Stimulated activated CD8-positive, alpha-beta memory T cell treated with anti-CD3 and anti-CD28 coated beads, Interleukin-4, amount 100 ng/mL, for 48 hours (primary cell): Measurements from ENCODE around the gene WDR44.
"Not testable (repeated sequence)": the region's sequence is repeated elsewhere in the genome, so short reads cannot be mapped to it uniquely, and the experiment has no call there.

ENCODE experiments used
- DNase-seq: peaks from one replicate; pipeline ENCODE4 v3.0.0-alpha.2; 2020

Gene WDR44, protein sequence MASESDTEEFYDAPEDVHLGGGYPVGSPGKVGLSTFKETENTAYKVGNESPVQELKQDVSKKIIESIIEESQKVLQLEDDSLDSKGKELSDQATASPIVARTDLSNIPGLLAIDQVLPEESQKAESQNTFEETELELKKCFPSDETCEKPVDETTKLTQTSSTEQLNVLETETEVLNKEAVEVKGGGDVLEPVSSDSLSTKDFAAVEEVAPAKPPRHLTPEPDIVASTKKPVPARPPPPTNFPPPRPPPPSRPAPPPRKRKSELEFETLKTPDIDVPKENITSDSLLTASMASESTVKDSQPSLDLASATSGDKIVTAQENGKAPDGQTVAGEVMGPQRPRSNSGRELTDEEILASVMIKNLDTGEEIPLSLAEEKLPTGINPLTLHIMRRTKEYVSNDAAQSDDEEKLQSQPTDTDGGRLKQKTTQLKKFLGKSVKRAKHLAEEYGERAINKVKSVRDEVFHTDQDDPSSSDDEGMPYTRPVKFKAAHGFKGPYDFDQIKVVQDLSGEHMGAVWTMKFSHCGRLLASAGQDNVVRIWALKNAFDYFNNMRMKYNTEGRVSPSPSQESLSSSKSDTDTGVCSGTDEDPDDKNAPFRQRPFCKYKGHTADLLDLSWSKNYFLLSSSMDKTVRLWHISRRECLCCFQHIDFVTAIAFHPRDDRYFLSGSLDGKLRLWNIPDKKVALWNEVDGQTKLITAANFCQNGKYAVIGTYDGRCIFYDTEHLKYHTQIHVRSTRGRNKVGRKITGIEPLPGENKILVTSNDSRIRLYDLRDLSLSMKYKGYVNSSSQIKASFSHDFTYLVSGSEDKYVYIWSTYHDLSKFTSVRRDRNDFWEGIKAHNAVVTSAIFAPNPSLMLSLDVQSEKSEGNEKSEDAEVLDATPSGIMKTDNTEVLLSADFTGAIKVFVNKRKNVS

DNA sequence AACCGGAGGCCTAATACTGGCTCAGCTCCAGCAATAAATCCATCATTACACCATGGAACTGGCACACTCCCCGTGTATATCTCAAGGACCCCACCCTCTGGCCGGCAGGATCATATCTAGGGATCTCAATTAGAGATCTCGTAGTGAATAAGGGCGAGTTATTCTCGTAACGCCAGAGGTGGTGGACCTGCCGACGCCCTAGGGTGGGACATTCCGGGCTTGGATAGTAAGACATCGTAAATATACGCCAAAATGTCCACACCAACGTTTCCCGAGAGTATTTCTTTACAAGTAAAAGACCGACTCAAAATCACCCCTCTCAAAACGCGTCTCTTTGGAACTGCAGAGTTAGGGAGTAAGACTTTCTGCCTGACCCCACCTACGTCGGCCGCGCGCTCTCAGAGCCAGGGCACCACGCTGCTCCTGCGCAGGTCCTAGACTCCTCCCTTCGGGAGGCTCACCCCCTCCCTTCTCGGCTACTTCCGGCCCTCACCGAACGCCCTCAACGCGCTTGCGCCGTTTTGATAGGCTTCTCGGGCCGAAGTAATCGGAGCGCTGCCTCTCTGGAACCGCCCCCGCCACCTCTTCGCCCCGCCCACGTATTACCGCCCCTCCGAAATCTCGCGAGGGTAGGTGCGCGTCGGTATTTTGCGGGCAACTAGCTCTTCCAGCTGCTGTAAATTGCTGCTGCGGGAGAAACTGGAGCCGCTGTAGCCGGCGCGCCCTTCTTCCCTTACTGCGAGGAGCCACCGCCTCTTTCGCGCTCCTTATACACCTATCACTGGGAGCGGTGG lies at the start of gene WDR44:
Gene WDR44, plus strand, starts transcription at position 643 of the 794 bp plus-strand sequence. CDS start 398 bp downstream, outside the sequence.
- DNase-seq = peak; percentile 93

DNA sequence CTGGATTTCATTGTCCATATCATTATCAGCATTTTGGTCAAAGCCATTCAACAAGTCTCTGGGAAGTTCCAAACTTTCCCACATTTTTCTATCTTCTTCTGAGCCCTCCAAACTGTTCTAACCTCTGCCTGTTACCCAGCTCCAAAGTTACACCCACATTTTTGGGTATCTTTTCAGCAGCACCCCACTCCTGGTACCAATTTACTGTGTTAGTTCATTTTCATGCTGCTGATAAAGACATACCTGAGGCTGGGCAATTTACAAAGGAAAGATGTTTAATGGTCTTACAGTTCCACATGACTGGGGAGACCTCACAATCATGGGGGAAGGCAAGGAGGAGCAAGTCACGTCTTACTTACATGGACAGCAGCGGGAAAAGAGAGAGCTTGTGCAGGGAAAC lies 40.1 kb upstream of the WDR44 start:
- not testable (repeated sequence) for DNase-seq

DNA sequence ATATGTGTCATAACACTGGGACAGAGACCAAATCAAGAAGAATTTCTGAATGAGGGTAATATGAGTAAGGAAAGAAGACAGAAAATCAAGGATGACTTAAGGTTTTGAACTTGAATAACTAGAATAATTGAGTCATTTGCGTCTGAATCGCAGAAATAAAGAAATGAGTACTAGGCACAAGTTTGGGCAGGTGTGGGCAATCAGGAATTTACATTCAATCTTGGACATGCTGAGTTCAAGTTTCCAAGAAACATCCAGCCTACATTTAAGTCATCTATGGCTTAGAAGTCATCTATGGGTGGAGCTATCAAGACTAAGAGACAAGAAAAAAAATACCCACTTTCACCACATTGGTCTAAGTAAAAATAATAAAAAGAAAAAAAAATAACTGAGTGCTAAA lies 30.4 kb upstream of the WDR44 start:
- DNase-seq = no peak

DNA sequence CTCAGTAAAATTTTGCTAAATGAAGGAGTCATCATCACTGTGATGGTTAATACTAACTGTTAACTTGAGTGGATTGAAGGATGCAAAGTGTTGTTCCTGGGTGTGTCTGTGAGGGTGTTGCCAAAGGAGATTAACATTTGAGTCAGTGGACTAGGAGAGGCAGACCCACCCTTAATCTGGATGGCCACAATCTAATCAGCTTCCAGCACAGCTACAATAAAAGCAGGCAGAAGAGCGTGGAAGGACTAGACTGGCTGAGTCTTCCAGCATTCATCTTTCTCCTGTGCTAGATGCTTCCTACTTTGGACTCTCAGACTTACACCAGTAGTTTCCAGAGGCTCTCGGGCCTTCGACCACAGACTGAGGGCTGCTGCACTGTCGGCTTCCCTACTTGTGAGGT lies 21.3 kb upstream of the WDR44 start:
- DNase-seq = no peak

DNA sequence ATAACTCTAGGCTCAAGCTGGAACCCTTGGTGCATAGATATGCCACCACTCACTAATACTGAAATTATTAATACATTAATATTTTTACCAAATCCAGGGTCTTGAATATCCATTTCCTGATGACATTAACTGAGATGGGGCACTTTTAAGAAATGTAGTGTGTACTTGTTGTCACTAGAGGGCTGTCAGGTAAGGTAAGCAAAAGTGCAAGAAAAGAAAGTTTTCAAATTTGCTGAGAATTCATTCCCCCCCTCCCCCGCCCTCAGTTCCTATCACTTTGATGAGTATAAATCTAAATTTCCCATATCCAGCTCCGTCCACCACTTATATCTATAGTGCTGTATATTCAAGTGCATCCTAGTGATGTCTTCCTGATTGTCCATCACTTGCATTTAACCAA lies 20.5 kb upstream of the WDR44 start:
- no peak for DNase-seq

DNA sequence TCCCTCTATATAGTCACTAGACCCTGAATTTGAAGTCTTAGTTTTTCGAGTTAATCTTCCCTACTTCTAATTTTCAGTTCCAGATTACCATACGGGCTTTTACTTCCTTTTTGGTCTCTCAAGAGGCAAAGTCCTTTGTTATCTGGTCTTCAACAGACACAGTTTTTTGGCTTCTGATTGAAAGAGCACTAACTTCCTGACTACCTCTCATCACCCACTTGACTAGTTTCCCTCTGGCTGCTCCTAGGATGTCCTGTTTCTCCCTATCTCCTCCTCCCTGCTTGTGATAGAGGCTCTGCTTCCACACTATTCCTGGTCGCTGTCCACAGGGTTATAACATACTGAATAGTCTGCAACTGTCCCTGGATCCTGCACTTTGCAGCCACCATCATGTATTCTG lies 16.7 kb upstream of the WDR44 start:
- no peak for DNase-seq

DNA sequence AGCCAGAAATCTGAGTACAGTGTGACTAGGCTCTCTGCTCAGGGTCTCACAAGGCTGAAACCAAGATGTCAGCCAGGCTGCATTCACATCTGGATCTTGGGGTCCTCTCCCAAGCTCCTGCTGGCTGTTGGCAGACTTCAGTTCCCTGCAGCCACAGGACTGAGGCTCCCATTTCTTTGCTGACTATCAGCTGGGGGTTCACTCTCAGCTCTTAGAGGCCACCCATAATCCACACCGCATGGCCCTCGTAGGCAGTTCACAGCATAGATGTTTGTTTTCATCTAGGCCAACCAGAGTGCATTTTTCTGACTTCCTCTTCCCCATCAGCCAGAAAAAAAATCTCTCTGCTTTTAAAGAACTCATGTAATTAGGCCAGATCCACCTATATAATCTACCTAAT lies 8.2 kb upstream of the WDR44 start:
- no peak for DNase-seq

DNA sequence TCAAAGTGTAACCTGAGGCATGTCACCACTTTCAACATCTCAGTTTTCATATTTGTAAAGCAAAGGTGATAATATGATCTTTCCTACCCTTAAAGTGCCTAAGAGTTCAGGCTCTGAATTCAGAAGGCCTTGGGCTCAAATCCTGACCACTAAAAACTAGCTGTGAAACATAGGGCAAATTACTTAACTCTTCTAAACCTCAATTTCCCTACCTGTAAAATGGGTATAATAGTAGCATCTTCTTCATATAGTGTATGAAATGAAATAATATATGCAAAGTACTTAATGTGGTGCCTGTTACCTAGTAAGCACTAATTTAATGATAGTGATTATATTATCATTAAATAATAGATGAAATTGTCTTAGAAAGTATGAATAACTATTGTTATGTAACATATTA lies 7.0 kb upstream of the WDR44 start:
- DNase-seq = no peak

DNA sequence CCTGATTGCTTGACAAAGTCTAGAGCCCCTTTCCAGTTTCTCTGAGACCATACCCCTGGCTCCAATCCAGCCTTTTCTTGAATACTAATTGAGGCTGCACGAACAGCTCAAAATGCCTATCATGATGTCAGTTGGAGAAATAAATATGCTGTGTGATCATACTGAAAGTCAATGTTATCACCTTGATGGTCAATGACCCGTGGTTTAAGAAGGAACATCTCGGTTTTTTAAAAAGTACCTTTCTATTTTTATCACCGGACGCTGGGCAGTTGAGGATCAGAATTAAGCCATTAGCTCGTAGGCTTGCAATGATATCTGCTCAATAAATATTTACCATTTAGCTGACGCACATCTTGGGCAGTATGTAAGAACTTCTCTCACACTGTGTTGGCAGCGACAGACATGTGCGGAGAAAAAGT lies 852 bp upstream of the WDR44 start:
- no peak for DNase-seq

DNA sequence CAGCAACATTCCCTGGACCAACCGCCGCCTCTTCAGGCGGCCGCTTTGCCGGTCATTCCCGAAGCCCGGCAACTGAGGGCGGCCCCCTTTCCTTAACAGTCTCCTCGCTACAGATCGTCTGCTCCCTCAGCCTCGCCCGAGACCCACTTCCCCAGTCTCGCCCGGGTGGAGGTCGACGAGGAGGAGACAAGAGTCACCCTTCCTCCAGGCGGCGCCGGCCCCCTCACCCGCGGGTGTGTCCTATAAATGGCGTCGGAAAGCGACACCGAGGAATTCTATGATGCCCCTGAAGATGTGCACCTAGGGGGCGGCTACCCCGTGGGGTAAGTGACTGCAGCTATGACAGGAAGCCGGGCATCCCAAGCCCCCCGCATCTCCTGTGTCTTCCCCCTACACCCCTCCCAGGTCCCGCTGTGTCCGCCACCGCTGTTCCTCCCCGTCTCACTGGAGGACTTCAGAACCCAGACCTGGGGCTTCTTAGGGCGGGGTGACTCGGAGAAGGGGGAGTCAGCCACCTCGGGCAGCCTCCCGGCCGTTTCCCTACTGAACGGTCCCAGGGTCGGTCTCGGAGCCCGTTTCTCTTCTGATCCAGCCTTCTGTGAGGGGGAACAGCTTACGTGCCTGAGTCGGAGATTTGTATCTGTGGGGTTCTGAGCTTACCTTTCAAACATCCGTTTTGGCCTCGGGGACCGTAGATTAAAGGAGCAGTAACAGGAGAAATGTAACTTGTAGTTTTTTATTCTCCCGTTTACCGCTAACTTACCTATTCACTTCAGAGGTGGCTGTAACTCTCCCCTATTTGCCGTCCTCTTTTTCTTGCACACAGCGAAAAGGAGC lies 570 bp downstream of the WDR44 start:
- peak; percentile 60 for DNase-seq

DNA sequence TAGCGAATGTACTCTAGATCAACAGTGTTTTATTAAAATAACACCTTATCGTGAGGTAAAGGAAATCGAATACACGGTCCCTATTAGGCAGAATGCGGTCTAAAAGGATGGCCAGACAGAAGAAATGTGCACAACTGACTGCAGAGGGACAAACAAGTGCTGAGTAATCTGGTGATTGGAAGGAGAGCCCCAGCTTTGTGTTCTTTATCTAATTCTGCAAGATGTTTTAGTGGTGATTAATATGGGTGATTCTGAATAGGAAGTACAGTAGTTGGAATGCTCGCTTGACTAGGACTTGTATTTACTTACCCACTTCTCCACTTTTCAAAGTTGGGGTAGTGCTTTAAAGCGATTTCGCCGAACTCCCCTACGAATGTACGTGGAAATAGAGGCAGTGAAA lies 1.2 kb downstream of the WDR44 start:
- DNase-seq = no peak

DNA sequence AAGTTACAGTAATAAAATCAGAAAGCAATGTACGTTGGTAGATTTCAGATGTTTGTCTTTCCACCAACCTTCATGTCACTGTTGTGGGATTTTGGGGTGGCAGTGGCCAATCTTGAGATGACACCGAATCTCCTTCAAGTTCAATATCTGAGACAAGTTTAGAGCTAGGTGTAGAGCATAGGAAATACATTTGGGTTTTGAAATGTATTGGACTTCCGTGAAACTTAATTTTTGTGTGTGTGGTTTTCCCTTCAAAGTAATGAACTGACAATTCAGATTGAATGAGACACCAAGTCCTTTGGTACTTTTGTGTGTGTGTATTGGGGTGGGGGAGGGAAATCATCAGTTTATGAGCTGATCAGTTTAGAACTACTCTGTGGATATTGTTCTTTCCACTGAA lies 1.8 kb downstream of the WDR44 start:
- DNase-seq = no peak

DNA sequence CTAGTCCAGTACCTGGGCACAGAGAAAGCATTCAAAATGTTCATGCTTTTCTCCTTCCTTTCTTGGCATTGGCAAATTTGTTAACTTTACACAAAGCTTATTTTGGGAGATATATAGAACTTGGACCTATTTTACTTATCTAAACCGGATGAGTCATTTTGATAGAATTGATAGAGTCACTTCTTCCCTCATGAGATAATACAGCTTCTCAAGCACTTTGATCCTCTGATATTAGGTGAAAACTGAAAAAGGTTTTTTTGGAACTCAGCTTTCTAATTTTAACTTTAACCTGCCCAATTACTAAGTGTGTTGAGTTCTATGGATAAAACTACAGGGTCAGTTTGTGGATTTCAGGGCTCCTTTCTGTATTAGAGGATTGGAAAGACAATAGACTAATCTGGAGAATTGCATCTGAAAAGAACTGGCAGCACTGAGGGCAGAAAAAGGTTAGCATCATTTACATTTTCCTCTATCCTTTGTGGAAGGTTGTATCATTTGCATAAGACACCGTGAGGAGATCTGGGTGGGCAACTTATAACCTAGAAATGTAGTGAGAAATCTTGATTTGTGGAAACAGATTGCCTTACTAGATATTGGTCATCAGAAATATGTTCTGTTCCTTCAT lies 2.4 kb downstream of the WDR44 start:
- no peak for DNase-seq

DNA sequence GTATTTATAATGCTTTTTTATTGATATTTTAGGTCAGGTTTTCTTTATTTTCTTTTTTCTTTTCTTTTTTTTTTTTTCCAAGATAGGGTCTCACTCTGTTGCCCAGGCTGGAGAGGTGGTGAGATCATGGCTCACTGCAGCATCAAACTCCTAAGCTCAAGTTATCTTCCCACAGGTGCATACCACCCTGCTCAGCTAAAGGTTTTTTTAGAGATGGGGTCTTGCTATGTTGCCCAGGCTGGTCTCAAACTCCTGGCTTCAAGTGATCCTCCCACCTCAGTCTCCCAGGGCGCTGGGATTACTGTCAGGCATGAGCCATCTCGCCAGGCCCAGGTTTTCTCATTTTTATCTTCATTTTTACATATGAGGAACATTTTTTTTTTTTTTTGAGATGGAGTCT lies 3.3 kb downstream of the WDR44 start:
- no peak for DNase-seq

DNA sequence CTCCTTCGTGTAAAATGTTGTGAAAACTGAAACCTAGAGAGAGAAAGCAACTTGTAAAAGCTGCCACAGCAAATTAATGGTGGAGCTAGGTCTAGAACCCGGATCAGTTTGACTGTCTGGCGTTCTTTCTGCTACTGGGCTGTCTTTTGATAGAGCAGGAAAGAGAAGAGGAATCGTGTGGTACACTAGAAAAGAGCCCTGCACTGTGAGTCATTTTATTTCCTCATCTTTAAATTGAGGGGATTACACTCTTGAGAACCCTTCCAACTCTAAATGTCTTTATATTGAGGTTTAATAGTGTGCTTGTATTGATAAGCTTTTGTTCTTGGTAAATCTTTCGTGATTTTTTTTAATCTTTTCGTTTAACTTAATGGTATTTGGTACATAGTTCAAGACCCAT lies 4.3 kb downstream of the WDR44 start:
- DNase-seq = no peak

DNA sequence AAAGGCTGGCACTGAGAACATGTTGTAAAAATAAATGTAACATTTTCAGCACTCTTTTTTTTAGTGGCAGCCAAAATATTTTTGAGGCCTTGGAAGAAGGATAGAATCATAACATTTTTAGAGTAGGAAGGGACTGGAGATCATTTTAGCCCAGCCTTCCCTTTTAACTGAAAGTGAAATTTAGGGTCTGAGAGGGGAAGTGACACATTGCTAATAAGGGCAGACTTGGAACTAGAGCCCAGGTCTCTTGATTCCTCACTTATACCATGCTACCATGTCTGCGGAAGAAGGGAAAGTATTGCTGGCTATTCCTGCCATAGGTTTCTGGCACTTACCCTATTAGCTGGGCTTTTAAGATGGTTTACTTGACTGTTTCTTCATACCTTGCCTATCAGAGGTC lies 4.8 kb downstream of the WDR44 start:
- DNase-seq = no peak

DNA sequence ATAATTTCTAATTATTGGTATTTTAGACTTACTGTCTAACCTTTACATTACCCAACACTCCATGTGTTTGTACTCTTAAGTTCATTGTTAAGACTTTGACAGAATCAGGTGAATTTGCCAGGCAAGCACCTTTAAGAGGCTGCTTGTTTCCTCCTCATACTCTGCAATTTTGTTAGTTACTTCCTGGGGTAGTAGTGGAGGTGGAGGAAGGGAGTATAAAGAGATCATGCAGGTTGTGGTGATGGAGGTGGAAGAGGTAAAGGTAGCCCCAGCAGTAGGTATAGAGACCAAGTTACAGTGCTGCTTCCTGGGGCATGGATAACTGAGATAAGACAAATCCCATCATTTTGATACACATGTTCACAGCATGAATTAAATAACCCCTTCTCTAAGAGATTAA lies 6.7 kb downstream of the WDR44 start:
- no peak for DNase-seq

DNA sequence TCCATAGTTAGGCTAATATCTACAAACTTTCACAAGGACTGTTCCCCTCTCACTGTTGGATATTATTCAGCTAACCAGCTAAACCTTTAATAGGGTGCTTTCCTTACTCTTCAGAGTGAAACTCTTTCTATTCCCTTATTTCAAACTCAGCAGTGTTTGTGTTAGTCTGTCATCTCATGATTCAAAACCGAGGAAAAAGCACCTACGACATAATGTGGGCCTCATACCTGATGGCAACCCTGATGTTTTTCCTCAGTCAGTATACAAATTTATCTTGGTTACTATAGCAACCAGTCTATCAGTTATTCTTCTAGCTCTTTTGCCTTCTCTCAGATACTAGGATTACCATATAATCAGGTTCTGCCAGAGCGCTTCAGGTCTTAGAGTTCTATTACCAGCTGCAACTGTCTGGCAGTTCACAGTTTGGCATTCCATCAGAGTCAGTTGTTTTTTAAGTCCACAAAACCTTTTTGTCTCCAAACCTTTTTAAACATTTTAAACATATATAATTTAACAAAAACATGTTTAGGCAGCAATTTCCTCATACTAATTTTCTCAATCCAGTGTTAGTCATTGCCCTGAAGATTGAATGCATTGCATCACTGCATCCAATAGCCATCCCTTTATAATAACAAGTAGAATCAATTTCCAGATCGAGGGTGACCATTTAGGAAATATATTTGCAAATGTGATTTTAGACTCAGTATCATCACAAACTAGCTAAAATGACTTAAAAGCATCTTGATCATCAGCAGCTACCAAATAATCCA lies 7.4 kb downstream of the WDR44 start:
- no peak for DNase-seq

DNA sequence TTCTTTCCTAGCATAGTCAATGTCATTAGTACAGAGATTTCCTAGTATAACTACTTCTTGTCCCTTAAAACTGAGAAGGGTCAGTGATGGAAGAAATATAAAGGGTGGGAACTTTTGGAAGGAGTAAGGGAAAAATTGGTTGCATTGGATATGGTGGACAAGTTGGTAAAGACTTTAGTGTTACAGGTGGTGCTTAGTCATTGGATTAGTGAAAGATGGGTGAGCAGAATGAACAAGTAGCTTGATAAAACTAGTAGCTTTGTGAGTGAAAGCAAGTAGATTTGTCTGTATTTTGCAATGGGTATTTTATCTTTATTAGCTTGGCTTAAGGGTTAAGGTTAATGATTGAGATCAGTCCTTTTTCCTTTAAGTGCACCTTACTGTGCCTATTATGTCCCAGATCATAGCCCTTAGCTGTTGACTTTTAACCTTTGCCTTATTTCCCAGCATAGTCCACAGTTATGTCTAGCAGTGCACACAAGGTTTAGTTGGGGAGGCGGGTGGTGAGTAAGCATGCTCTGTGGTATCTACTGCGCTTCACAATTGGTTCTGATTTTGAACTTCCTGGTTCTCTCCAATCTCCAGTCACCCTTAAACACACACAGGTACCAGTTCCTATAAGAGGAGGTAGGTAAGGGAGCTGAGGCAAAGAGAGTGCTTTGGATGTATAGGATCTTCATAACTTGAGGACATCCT lies 9.5 kb downstream of the WDR44 start:
- DNase-seq = no peak

DNA sequence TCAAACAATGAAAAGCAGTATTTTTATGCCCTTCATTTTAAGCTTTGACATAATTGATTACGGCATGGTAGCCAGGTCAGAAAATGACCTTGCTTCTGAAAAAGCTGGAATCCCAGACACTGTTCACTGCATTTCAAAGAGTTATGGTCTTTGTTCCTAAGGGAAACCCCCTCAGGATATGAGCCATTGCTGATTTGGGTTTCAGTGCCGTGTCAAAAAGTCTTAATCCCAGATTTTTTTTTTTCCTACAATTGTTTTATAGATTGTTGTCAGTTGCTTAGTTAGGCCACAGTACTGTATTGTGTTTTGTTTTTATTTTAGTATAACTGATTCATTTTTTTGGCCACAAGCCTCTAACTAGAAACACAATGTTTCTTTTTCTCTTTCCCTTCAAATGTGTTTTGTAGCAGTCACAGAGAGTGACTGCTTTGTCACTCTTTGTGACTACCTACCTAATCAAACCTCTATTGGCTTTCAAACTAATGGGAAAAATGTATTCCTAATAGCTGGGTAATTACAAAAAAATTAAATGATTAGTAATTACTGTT lies 10.3 kb downstream of the WDR44 start:
- no peak for DNase-seq
